DMS53 treated with DMSO at 0.1 percent for 48 hours (cell line): ENCODE results near the gene SLC35G6.
"Not testable (repeated sequence)": the region's sequence is repeated elsewhere in the genome, so short reads cannot be mapped to it uniquely, and the experiment has no call there.

Experiments used
- DNase-seq: peaks from one replicate; lab custom pipeline; 2025; ENCODE audit not compliant: unreplicated experiment; lab: John Stamatoyannopoulos, UW

The SLC35G6 gene

GRCh38 chr17:7460850-7461660, 20.2 kb upstream of the SLC35G6 start:
- DNase-seq = no peak

- DNase-seq = no peak
Measured at GRCh38 chr17:7462474-7463371, 18.5 kb upstream of the SLC35G6 start.

GRCh38 chr17:7463372-7463846, 17.8 kb upstream of the SLC35G6 start:
- no peak for DNase-seq

GRCh38 chr17:7464081-7464480, 17.2 kb upstream of the SLC35G6 start:
- no peak for DNase-seq

- DNase-seq = no peak
Measured at GRCh38 chr17:7465597-7466275, 15.5 kb upstream of the SLC35G6 start.

- DNase-seq = no peak
Measured at GRCh38 chr17:7466318-7466638, 15.0 kb upstream of the SLC35G6 start.

GRCh38 chr17:7466639-7467341, 14.5 kb upstream of the SLC35G6 start:
- DNase-seq = no peak

GRCh38 chr17:7467498-7467897, 13.7 kb upstream of the SLC35G6 start:
- no peak for DNase-seq

- no peak for DNase-seq
Measured at GRCh38 chr17:7468290-7468689, 13.0 kb upstream of the SLC35G6 start.

GRCh38 chr17:7468804-7469389, 12.3 kb upstream of the SLC35G6 start:
- DNase-seq = no peak

GRCh38 chr17:7469843-7470242, 11.4 kb upstream of the SLC35G6 start:
- not testable (repeated sequence) for DNase-seq

- DNase-seq = not testable (repeated sequence)
Measured at GRCh38 chr17:7470457-7470973, 10.7 kb upstream of the SLC35G6 start.

GRCh38 chr17:7471729-7472128, 9.5 kb upstream of the SLC35G6 start:
- DNase-seq = no peak

- DNase-seq = not testable (repeated sequence)
Measured at GRCh38 chr17:7474767-7475166, 6.5 kb upstream of the SLC35G6 start.

- DNase-seq = no peak
Measured at GRCh38 chr17:7475764-7476422, 5.4 kb upstream of the SLC35G6 start.

- no peak for DNase-seq
Measured at GRCh38 chr17:7476494-7476893, 4.8 kb upstream of the SLC35G6 start.

- no peak for DNase-seq
Measured at GRCh38 chr17:7476951-7477350, 4.3 kb upstream of the SLC35G6 start.

- no peak for DNase-seq
Measured at GRCh38 chr17:7477392-7478275, 3.6 kb upstream of the SLC35G6 start.
